A549 (cell line): Measurements from ENCODE around the gene RCOR3. TPM values are rescaled to one million over a fixed set of nuclear protein-coding genes. Genes with fewer than 3 reads are reported as not detected.

Experiments used
- ATAC-seq, 2 experiments: fragments of 200-7000 bp in 1 of 2; fragments of >200 bp in 1 of 2; cut with Nextera tagmentation in 1 of 2; cut with Tn5 transposase in 1 of 2; 3 replicates each; pipeline versions ENCODE4 v1.8.0 to v1.9.1; 2018 to 2020; ENCODE audit warnings: mild to moderate bottlenecking in 1 of 2, moderate library complexity in 1 of 2
- CTCF ChIA-PET: fragments of 300-600 bp; sonication (Branson Sonifier 250); formaldehyde crosslinking; extraction: SDS; loops from one replicate; lab custom pipeline; 2021; ENCODE audit warnings: antibody characterized with exemption, inconsistent platforms; lab: Yijun Ruan, JAX
- POLR2A ChIA-PET: fragments of 350-600 bp; formaldehyde crosslinking; extraction: SDS; loops from one replicate; lab custom pipeline; 2021; ENCODE audit warnings: antibody characterized with exemption, inconsistent platforms; lab: Yijun Ruan, JAX
- DNase-seq, 2 experiments: peaks; one replicate each; pipeline versions ENCODE4 v3.0.0 to v3.0.0-alpha.2; 2011 to 2016; ENCODE audit warnings: low read depth in 1 of 2, low spot score in 1 of 2
- FAIRE-seq: peaks from 2 replicates; lab custom pipeline; 2011; peaks lifted over from hg19 to GRCh38; lab: Jason Lieb, UNC
- H3K27ac ChIP-seq, 2 experiments: fragments of >200 bp; sonication (Bioruptor Twin); formaldehyde crosslinking; 3 replicates each; pipeline ENCODE4 v1.5.1; 2016 to 2017
- H3K4me1 ChIP-seq: fragments of >200 bp; sonication (Bioruptor Twin); formaldehyde crosslinking; 3 replicates; pipeline ENCODE4 v1.6.1; 2016
- H3K4me2 ChIP-seq: fragments of >200 bp; sonication (Bioruptor Twin); formaldehyde crosslinking; 3 replicates; pipeline ENCODE4 v1.6.1; 2016
- H3K4me3 ChIP-seq: fragments of >200 bp; sonication (Bioruptor Twin); formaldehyde crosslinking; 3 replicates; pipeline ENCODE4 v1.5.1; 2016
- H3K9me3 ChIP-seq: fragments of >200 bp; sonication (Bioruptor Twin); formaldehyde crosslinking; 3 replicates; pipeline ENCODE4 v1.6.1; 2016
- CBX2 ChIP-seq: fragments of 200-600 bp; sonication (generic); IDR thresholded peaks from 2 replicates; pipeline ENCODE4 v1.6.1; 2016; ENCODE audit warnings: low read depth, mild to moderate bottlenecking, borderline replicate concordance
- CEBPB ChIP-seq, 2 experiments: fragments of >200 bp in 1 of 2; sonication (Bioruptor Twin) in 1 of 2; formaldehyde crosslinking in 1 of 2; IDR thresholded peaks; 2 replicates each; pipeline ENCODE4 v1.6.1; 2012 to 2016
- EHF ChIP-seq: fragments of 250-450 bp; sonication (Bioruptor Pico); IDR thresholded peaks from 2 replicates; pipeline ENCODE4 v1.5.0; 2020; ENCODE audit warnings: mild to moderate bottlenecking
- EHMT2 ChIP-seq: fragments of 200-600 bp; sonication (generic); IDR thresholded peaks from 2 replicates; pipeline ENCODE4 v1.6.1; 2016; ENCODE audit warnings: antibody characterized with exemption, low read depth, mild to moderate bottlenecking, moderate library complexity
- EP300 ChIP-seq, 2 experiments: fragments of >200 bp; sonication (Bioruptor Twin); formaldehyde crosslinking; IDR thresholded peaks; 2 replicates in 1 of 2; 3 replicates in 1 of 2; pipeline ENCODE4 v1.6.1; 2016 to 2017
- FOSB ChIP-seq: fragments of 250-450 bp; sonication (Bioruptor Pico); IDR thresholded peaks from 2 replicates; pipeline ENCODE4 v1.5.0; 2020; ENCODE audit warnings: mild to moderate bottlenecking, moderate library complexity
- GATA3 ChIP-seq: IDR thresholded peaks from 2 replicates; pipeline ENCODE4 v1.6.1; 2012; ENCODE audit warnings: borderline replicate concordance
- HDAC2 ChIP-seq: fragments of 200-600 bp; sonication (generic); IDR thresholded peaks from 2 replicates; pipeline ENCODE4 v1.6.1; 2016
- HEYL ChIP-seq: fragments of 250-450 bp; sonication (Bioruptor Pico); IDR thresholded peaks from 2 replicates; pipeline ENCODE4 v1.8.0; 2021; ENCODE audit warnings: mild to moderate bottlenecking, moderate library complexity
- HOXB13 ChIP-seq: fragments of 250-450 bp; sonication (Bioruptor Pico); IDR thresholded peaks from 2 replicates; pipeline ENCODE4 v1.5.0; 2020; ENCODE audit warnings: low read depth, mild to moderate bottlenecking, moderate library complexity
- HOXB5 ChIP-seq: fragments of 250-450 bp; sonication (Bioruptor Pico); IDR thresholded peaks from 2 replicates; pipeline ENCODE4 v1.5.0; 2020; ENCODE audit warnings: mild to moderate bottlenecking, moderate library complexity
- JUNB ChIP-seq: fragments of >200 bp; sonication (Bioruptor Twin); formaldehyde crosslinking; IDR thresholded peaks from 2 replicates; pipeline ENCODE4 v1.6.1; 2016
- MYC ChIP-seq: IDR thresholded peaks from 2 replicates; pipeline ENCODE4 v1.6.1; 2012; ENCODE audit warnings: mild to moderate bottlenecking, inconsistent platforms, low read length, improper control_type of control experiment, borderline replicate concordance
- NR3C1 ChIP-seq: fragments of >200 bp; sonication (Bioruptor Twin); formaldehyde crosslinking; IDR thresholded peaks from 3 replicates; pipeline ENCODE4 v1.6.1; 2017
- PHF8 ChIP-seq: fragments of 200-600 bp; sonication (generic); IDR thresholded peaks from 2 replicates; pipeline ENCODE4 v1.6.1; 2016; ENCODE audit warnings: low read depth, mild to moderate bottlenecking, antibody characterized with exemption, moderate library complexity, borderline replicate concordance
- POLR2A ChIP-seq: IDR thresholded peaks from 2 replicates; pipeline ENCODE4 v1.6.1; 2012; ENCODE audit warnings: mild to moderate bottlenecking, low read length
- RARB ChIP-seq: fragments of 250-450 bp; sonication (Bioruptor Pico); IDR thresholded peaks from 2 replicates; pipeline ENCODE4 v1.8.0; 2021; ENCODE audit warnings: mild to moderate bottlenecking, moderate library complexity
- TFCP2L1 ChIP-seq: fragments of 250-450 bp; sonication (Bioruptor Pico); IDR thresholded peaks from 2 replicates; pipeline ENCODE4 v1.5.0; 2021; ENCODE audit warnings: mild to moderate bottlenecking
- ZFP36 ChIP-seq: fragments of 450-650 bp; IDR thresholded peaks from 2 replicates; pipeline ENCODE4 v1.6.1; 2014; ENCODE audit warnings: borderline replicate concordance; ENCODE audit not compliant: partially characterized antibody
- ZNF302 ChIP-seq: fragments of 250-450 bp; sonication (Bioruptor Pico); IDR thresholded peaks from 2 replicates; pipeline ENCODE4 v1.9.0; 2021; ENCODE audit warnings: inconsistent platforms, mild to moderate bottlenecking, moderate library complexity
- ZSCAN20 ChIP-seq: fragments of 250-450 bp; sonication (Bioruptor Pico); IDR thresholded peaks from 2 replicates; pipeline ENCODE4 v1.8.0; 2022; ENCODE audit warnings: mild to moderate bottlenecking, moderate library complexity
- WGBS: methylation state at CpG from one replicate; pipeline ENCODE4 v1.1.6; 2017; ENCODE audit errors: missing lambda C conversion rate; 5-methylcytosine and 5-hydroxymethylcytosine counted together
- polyA plus RNA-seq, 4 experiments: library from polyadenylated mRNA; depleted of rRNA in 3 of 4; stranded (reverse); fragments of >200 nt; fragmentation: RNase III in 1 of 4; extraction: RNeasy Plus Mini Kit Qiagen cat#74134 plus additional on column Dnase treatment in 1 of 4; gene quantifications; 2 replicates in 3 of 4; 3 replicates in 1 of 4; pipeline ENCODE4 v1.2.3, GENCODE V29; 2011 to 2017
- TF ChIP-seq, protein P1 (sequence below): fragments of >200 bp; sonication (Bioruptor Twin); formaldehyde crosslinking; IDR thresholded peaks from 3 replicates; pipeline ENCODE4 v1.5.1; 2016
- TF ChIP-seq, protein P2 (sequence below): IDR thresholded peaks from 2 replicates; pipeline ENCODE4 v1.6.1; 2012; ENCODE audit warnings: low read depth, borderline replicate concordance
- TF ChIP-seq, protein P3 (sequence below): fragments of >200 bp; sonication (Bioruptor Twin); formaldehyde crosslinking; IDR thresholded peaks from 2 replicates; pipeline ENCODE4 v1.6.1; 2016

The RCOR3 gene
- polyA plus RNA-seq, 2 of the 4 experiments (the other 2 are of a cell fraction) = 16.3 to 40.7 TPM

DNA sequence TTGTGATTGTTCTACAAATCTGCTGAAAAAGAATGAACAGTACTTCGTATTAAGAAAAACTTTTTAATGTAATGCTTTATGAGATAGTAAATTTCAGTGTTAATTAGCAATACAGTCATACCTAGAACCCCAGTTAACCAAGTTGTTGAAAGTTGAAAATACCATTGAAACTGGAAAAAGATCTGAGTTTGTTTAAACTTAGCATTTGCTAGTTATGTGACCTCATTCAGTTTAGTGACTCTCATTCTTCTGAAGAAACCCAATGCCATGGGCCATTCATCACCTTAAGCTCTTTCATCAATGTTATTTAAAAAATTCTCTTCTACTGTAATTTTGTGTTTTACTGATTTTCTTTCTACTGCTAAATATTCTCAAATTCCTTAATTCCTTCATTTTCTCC lies 20.2 kb downstream of the RCOR3 start:
- Histone ChIP-seq H3K9me3 (no peaks in the 10 kb centered on the region), H3K4me3 (no peak overlapping the region), H3K4me2 (no peak overlapping the region)
- ATAC-seq = no peak
- 93% methylated on average over 1 of the region's 1 CpG for WGBS
- no peak for DNase-seq
- TF ChIP-seq GATA3 (no peak), HOXB5 (CRISPR knock-in tag) (no peak), CEBPB (IDR thresholded peaks at IDR 0.05) (no peak), ZSCAN20 (CRISPR knock-in tag) (no peak), ZFP36 (no peak), HEYL (CRISPR knock-in tag) (no peak), TFCP2L1 (CRISPR knock-in tag) (no peak), JUNB (no peak), CBX2 (no peak), NR3C1 (no peak), RARB (no peak), EP300 (IDR thresholded peaks at IDR 0.05) (no peak), PHF8 (no peak), ZNF302 (CRISPR knock-in tag) (no peak), POLR2A (no peak)
- TF ChIP-seq, protein P1, sequence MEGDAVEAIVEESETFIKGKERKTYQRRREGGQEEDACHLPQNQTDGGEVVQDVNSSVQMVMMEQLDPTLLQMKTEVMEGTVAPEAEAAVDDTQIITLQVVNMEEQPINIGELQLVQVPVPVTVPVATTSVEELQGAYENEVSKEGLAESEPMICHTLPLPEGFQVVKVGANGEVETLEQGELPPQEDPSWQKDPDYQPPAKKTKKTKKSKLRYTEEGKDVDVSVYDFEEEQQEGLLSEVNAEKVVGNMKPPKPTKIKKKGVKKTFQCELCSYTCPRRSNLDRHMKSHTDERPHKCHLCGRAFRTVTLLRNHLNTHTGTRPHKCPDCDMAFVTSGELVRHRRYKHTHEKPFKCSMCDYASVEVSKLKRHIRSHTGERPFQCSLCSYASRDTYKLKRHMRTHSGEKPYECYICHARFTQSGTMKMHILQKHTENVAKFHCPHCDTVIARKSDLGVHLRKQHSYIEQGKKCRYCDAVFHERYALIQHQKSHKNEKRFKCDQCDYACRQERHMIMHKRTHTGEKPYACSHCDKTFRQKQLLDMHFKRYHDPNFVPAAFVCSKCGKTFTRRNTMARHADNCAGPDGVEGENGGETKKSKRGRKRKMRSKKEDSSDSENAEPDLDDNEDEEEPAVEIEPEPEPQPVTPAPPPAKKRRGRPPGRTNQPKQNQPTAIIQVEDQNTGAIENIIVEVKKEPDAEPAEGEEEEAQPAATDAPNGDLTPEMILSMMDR = no peak
- TF ChIP-seq, all 56 proteins: peak for 0
- FAIRE-seq = no peak
- no peak overlapping the region for H3K27ac ChIP-seq
- POLR2A ChIA-PET = no interaction called here
- CTCF ChIA-PET = no interaction called here
- peaks cover 14% of the 10 kb centered on the region for H3K4me1 ChIP-seq

DNA sequence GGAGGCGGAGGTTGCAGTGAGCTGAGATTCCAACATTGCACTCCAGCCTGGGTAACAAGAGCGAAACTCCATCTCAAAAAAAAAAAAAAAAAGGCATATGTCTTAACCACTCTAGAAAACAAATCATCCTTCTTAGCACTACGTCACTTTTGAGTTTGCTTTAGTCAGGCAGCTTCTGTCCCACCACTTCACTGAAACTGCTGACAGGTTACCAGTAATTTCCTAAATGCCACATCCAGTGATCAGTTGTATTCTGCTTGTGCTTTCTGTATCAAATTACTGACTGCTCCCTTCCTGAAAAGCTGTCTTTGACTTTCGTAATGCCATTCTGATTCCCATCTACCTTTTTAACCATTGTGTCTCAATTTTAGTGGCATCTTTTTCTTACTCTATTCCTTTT lies 21.7 kb downstream of the RCOR3 start:
- Histone ChIP-seq H3K4me2 (no peak overlapping the region), H3K9me3 (no peaks in the 10 kb centered on the region), H3K4me3 (no peak overlapping the region), H3K27ac (peak overlapping the region; percentile 6 to 80; a peak in 5 of 6 replicates)
- ATAC-seq (no peak), FAIRE-seq (no peak), DNase-seq (no peak)
- POLR2A ChIA-PET = no interaction called here
- 96% methylated on average over 4 of the region's 4 CpGs for WGBS
- TF ChIP-seq EHMT2 = no peak
- no peak for TF ChIP-seq CEBPB (IDR thresholded peaks at IDR 0.05)
- no peak for TF ChIP-seq FOSB
- TF ChIP-seq, protein P2, sequence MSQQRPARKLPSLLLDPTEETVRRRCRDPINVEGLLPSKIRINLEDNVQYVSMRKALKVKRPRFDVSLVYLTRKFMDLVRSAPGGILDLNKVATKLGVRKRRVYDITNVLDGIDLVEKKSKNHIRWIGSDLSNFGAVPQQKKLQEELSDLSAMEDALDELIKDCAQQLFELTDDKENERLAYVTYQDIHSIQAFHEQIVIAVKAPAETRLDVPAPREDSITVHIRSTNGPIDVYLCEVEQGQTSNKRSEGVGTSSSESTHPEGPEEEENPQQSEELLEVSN = no peak
- TF ChIP-seq TFCP2L1 (CRISPR knock-in tag) = no peak
- TF ChIP-seq EHF (CRISPR knock-in tag) = no peak
- TF ChIP-seq MYC = no peak
- TF ChIP-seq HDAC2 = no peak
- TF ChIP-seq, protein P3, sequence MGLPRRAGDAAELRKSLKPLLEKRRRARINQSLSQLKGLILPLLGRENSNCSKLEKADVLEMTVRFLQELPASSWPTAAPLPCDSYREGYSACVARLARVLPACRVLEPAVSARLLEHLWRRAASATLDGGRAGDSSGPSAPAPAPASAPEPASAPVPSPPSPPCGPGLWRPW = no peak
- no peak for TF ChIP-seq HOXB13
- TF ChIP-seq HOXB5 (CRISPR knock-in tag) = no peak
- TF ChIP-seq, all 56 proteins: peak for 0
- CTCF ChIA-PET = interaction anchor here (1.5 kb wide), 1 partner anchor 9 kb away, joined by 4 read pairs; no protein-coding TSS in a partner anchor
- H3K4me1 ChIP-seq = peaks cover 14% of the 10 kb centered on the region
